Omental fat pad (tissue), 4 donors: Measurements from ENCODE around the gene EBF3. TPM values are rescaled to one million over a fixed set of nuclear protein-coding genes. Genes with fewer than 3 reads are reported as not detected.

Experiments
- ATAC-seq: fragments of 150-250 bp; one replicate; pipeline ENCODE4 v1.9.1; 2016; ENCODE audit warnings: mild to moderate bottlenecking, moderate library complexity; ENCODE audit not compliant: low FRiP score
- DNase-seq: peaks from one replicate; pipeline ENCODE4 v3.0.0-alpha.2; 2019; ENCODE audit warnings: low spot score
- CTCF ChIP-seq, 3 donors: fragments of 450-650 bp; IDR thresholded peaks; one replicate each; pipeline ENCODE4 v1.5.1; 2016 to 2017; ENCODE audit warnings: antibody characterized with exemption in 3 of 3, mild to moderate bottlenecking in 3 of 3, moderate library complexity in 2 of 3
- total RNA-seq, 4 donors: library from RNA; depleted of rRNA; stranded (reverse); fragments of >200 nt; gene quantifications; one replicate each; pipeline ENCODE4 v1.1.0, GENCODE V29; 2016

EBF3 gene
- total RNA-seq, 4 donors from 2014 or later = 4.0 to 50.8 (median 18.8) TPM

- ATAC-seq = no peak
- no peak for TF ChIP-seq CTCF (IDR thresholded peaks at IDR 0.05)
- no peak for DNase-seq
These were observed 9.4 kb downstream of the EBF3 start for GRCh38 chr10:129954492-129955315.

DNA sequence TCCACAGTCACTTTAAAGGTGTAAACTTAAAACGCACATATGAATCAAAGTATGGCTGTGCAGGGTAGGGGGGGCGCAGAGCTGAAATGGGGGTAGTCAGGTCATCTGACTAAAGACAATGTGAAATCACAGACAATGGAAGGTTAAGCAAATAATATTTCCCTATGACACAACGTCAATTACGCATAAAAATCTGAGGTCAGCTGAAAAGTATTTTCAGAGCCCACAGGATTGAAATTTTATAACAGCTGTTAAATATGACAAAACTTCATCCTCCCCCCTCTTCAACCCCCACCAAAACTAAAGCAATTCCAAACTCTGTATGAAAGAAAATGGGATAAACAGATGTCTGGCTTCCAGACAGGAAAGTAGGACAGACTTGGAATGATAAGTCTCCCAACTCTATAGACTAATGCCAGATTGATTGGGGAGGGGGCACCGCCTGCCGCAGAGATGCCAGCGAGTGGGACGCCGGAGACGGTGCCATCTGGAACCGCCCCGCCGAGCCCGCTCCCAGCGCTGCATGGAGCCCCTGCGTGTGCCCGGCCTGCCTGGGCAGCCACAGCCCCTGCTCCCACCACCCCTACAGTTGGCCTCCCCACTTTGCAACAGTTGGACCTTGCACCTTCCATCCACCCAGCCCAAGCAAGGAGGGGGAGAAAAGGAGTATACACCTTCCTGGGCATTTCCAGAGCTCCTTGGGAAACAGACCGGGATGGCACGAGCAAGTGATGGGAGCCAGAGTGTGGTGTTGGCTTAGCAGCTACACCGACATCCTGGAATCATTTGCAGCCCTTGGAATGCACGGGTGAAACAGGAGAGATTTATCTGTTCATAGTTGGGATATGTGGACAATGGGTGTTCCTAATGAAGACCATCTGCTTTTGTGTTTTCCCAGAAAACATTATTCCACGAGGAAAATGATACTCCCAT, 10.7 kb downstream of the EBF3 start:
- DNase-seq = no peak
- ATAC-seq = no peak
- TF ChIP-seq CTCF (IDR thresholded peaks at IDR 0.05) = no peak

DNA sequence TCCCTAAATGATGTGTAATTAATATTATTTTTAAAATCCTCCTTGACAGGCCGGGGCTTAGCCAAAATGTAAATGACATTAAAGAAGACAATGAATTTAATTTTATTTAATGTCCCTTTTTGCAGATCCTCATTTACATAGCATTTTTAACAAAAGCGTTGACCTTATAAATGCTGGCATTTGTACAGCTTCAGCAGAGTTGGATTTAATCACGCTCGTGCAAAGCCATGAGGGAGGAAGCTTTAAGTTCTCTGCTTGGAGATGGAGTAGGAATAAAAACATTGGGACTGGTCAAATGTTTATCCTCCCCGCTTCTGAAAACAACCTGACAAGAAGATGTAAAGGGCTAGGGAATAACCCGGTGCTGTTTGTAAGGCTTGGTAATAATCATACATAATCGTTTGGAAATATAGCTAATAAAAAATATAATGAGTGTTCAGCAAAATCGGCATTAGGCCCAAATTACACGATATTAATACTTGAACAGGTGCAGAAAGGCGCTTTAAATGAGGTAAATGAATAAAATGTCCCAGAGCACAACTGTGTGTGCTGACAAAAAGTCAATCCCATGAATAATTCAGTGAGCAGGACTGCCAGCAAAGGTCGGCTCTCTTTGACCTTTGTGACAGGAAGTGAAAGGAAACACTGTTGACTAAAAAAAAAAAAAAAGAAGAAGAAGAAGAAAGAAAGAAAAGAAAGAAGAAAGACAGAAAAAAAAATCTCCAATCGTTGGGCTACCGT, 11.5 kb downstream of the EBF3 start:
- no peak for DNase-seq
- no peak for TF ChIP-seq CTCF (IDR thresholded peaks at IDR 0.05)
- no peak for ATAC-seq

- ATAC-seq = no peak
- TF ChIP-seq CTCF (IDR thresholded peaks at IDR 0.05) = no peak
- DNase-seq = no peak
These were observed 12.2 kb downstream of the EBF3 start for GRCh38 chr10:129951970-129952265.

DNA sequence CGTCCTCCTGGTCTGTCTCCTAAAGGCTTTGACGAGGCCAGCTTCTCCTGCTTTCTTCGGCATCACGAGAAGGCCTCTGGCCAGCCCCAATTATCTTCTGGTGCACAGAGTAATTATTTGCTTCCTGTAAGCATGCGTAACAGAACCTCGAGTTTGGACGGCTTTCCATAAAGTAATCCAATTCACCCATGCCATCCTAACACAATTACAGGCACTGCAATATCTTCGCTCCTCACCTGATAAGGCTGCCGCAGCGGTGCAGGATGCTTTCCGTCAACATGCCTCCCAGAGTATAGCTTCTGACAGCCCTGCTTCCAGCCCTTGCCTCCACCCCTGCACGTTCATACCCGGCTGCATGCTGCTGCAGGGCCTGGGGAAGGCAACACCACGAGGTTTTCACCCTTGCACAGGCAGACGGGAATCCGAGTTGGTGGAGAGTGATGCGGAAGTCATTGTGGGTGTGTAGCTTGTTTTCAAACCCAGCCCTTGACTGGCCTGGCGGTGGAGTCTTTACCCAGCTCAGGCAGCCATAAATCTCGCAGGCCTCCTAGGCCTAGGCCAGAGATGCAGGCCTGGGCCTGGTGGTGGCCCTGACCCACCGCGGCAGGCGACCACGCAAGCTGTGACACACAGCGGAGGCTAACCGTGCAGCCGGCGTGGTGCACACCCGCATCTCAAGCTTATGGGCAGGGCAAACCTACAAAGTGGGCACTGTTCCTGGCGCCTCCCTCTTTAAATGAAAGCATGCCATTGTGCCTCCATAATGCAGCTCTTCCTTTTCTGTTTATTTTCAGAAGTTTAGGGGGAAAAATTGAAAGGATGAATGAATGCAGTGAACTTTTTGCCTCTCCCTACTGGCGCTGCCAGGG, 12.7 kb downstream of the EBF3 start:
- TF ChIP-seq CTCF (IDR thresholded peaks at IDR 0.05) = no peak
- DNase-seq (no peak), ATAC-seq (no peak)

- DNase-seq (no peak), ATAC-seq (no peak)
- no peak for TF ChIP-seq CTCF (IDR thresholded peaks at IDR 0.05)
These were observed 13.4 kb downstream of the EBF3 start for GRCh38 chr10:129950676-129951075.
